ENCODE data around the gene FRYL.
"Not testable (repeated sequence)": the region's sequence is repeated elsewhere in the genome, so short reads cannot be mapped to it uniquely, and the experiment has no call there.

FRYL gene

DNA sequence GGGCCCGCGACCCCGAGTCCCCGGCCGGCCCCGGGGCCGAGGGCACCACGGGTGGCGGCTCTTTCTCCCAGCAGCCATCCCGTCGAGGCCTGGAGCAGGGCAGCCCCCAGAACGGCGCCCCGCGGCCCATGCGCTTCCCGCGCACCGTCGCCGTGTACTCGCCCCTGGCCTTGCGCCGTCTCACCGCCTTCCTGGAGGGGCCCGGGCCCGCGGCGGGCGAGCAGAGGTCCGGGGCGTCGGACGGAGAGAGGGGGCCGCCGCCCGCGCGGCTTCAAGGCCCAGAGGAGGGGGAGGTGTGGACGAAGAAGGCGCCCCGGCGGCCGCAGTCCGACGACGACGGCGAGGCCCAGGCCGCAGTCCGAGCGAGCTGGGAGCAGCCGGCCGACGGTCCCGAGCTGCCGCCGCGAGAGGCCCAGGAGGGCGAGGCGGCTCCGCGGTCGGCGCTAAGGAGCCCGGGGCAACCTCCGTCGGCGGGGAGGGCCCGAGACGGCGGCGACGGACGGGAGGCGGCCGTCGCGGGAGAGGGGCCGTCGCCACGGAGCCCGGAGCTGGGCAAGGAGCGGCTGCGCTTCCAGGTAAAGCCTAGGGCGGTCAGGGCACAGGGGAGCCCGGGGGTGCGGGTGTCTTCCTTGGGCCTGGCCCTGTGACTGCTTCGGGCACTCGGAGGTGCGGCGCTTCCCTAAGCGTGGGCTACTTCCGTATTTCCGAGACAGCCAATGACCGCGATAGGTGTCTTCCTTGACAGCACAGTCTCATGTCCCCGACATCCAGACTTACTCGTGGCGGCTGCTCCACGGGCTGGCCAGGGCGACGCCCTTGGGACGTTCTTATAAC lies 289.2 kb downstream of the FRYL start:
- DNase-seq (ENCODE audit: low read depth, low spot score), result peak; percentile 21

DNA sequence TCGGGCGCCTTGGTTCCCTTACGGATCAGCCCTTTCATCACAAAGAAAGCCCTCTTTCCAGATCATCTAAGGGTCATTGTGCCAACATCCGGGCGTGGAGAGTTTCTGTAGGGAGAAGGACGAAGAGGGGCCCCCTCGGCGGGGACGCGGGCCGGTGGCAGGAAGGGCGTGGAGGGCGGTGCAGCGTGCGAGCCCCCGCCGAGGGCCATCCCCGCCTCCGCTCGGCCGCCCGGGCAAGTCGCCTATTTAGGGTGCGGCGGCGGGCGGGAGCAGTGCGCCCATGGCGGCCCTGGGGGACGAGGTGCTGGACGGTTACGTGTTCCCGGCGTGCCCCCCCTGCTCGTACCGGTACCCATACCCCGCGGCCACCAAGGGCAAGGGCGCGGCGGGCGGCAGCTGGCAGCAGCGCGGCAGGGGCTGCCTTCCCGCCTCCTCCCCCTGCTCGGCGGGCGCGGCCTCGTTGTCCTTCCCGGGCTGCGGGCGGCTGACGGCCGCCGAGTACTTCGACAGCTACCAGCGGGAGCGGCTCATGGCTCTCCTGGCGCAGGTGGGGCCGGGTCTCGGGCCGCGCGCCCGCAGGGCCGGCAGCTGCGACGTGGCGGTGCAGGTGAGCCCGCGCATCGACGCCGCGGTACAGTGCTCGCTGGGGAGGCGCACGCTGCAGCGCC lies 289.9 kb downstream of the FRYL start, which contains the start of gene ZAR1:
TSS of gene ZAR1 (plus strand) at position 241 of the 668 bp plus-strand sequence. CDS start at position 281, 40 bp downstream.
- peak; percentile 38 for DNase-seq (ENCODE audit: low read depth, low spot score)

DNA sequence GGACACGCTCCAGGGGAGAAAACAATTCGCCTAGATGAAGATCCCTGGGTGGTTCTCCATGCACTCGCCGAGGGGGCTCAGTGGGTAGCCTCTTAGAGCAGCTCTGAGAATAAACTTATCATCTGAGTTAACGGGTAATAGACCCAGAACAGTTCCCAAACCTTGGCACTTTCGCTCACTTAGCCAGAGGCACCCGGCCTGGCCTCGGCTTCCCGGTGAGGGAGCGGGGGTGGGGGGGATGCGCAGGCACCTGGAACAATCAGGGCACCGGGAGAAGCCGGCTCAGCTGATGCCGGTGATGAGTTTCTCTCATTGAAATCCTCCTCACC lies 290.4 kb downstream of the FRYL start:
- DNase-seq (ENCODE audit: low read depth, low spot score), result peak; percentile 49

- peak; percentile 16 for DNase-seq (ENCODE audit: low read depth, low spot score)
Observed at GRCh38 chr4:48484494-48485168, 295.4 kb downstream of the FRYL start.

GRCh38 chr4:48483777-48484493 lies 296.1 kb downstream of the FRYL start:
- DNase-seq (ENCODE audit: low read depth, low spot score), result peak; percentile 47

DNA sequence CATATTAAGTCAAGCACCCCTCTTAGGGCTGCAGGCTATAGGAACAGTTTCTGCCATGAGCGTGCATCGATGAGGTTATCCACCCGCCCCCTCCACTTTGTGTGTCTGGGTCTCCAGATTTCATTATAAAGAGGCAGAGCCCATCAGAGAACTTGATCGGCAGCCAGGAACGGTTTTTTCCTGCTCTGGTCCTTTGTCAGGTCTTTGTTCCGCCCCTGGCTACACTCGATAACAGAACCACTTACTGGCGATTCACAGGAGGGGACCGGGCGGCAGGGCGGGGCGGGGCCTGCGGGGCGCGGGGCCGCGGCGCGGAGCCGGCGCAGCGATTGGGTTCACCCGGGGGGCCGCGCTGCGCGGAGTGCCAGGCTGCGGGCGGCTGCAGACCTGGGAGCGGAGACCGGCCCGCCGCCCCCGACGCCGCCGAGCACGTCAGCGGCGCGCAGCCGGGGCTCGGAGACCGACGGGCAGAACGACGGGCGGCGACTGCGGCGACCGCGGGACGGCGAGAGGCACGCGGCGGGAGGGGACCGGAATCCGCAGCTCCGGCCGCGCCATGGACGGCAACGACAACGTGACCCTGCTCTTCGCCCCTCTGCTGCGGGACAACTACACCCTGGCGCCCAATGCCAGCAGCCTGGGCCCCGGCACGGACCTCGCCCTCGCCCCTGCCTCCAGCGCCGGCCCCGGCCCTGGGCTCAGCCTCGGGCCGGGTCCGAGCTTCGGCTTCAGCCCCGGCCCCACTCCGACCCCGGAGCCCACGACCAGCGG lies 296.9 kb downstream of the FRYL start, which contains the start of gene SLC10A4:
TSS of gene SLC10A4 (plus strand) at position 338 of the 771 bp plus-strand sequence. CDS start at position 557, 219 bp downstream.
- peak; percentile 63 for DNase-seq (ENCODE audit: low read depth, low spot score)

GRCh38 chr4:48481581-48481980 lies 298.5 kb downstream of the FRYL start:
- DNase-seq (ENCODE audit: low read depth, low spot score), result no peak

- DNase-seq (ENCODE audit: low read depth, low spot score), result no peak
Observed at GRCh38 chr4:48478273-48478672, 301.8 kb downstream of the FRYL start.

GRCh38 chr4:48475770-48476169 lies 304.3 kb downstream of the FRYL start:
- DNase-seq (ENCODE audit: low read depth, low spot score), result no peak

GRCh38 chr4:48472794-48473193 lies 307.3 kb downstream of the FRYL start:
- no peak for DNase-seq (ENCODE audit: low read depth, low spot score)

- DNase-seq (ENCODE audit: low read depth, low spot score), result no peak
Observed at GRCh38 chr4:48470570-48470969, 309.5 kb downstream of the FRYL start.

DNA sequence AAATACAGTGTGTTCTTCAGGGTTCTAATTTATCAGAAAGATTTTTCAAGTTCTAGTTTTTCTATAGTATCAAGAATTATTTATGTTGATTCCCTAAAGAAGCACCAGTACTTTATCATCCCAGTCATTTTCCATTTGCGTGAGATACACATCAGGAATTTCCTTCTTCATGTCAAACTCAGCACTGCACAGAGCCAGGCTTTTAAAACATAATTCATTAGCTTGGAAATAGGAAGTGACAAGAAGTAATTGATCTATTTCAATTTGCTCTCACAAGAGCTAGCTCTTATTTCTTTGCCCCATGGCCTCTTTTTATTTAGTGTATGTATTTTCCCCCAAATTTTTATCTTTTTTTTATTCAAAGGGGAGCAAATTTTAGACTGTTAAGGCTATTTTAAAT lies 309.9 kb downstream of the FRYL start:
- no peak for DNase-seq (ENCODE audit: low read depth, low spot score)

- no peak for DNase-seq (ENCODE audit: low read depth, low spot score)
Observed at GRCh38 chr4:48467891-48468290, 312.2 kb downstream of the FRYL start.

GRCh38 chr4:48467442-48467841 lies 312.6 kb downstream of the FRYL start:
- DNase-seq (ENCODE audit: low read depth, low spot score), result no peak

DNA sequence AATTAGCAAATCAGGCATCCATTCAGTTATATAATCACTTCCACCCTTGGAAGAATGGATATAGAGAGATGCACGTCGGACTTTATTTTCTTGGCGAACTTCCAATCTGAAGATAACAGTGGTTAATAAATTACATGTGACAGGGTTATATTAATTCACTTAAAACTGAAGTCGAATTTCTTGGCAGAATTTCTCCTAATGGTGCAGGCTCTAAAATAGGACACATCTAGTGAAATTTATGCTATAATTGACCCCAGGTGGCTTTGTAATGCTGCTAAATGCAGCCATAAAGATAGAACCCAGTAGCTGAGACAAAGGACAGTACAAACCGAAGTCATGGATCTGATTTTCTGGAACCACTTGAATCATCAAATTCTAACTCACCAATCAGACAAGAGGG lies 317.7 kb downstream of the FRYL start:
- DNase-seq (ENCODE audit: low read depth, low spot score), result no peak

DNA sequence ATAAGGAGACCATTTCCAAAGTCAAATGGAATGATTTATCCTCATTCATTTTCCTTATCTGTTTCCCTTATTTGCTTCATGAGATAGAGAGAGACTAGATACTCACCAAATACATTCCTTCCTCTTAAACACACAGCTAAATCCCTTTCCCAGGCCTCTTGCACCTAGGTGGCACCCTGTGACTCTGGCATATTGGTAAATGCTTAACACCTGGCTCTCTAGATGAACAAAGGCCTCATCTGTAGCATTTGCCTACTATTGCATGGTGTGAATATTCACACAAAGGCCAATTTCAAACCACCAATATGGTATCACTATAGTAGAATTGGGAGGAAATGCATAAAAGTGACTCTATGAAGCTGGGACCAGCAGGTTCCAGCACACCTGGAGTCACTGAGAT lies 319.1 kb downstream of the FRYL start:
- DNase-seq (ENCODE audit: low read depth, low spot score), result no peak

- DNase-seq (ENCODE audit: low read depth, low spot score), result no peak
Observed at GRCh38 chr4:48454591-48454990, 325.5 kb downstream of the FRYL start.

DNA sequence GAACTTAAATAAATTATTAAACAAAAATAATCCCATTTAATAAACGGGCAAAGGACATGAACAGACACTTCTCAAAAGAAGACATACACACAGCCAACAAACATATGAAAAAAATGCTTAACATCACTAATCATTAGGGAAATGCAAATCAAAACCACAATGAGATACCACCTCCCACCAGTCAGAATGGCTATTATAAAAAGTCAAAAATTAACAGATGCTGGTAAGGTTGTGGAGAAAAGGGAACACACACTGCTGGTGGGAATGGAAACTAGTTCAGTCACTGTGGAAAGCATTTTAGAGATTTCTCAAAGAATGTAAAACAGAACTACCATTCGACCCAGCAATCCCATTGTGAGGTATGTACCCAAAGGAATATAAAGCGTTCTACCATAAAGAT lies 328.4 kb downstream of the FRYL start:
- not testable (repeated sequence) for DNase-seq (ENCODE audit: low read depth, low spot score)

DNA sequence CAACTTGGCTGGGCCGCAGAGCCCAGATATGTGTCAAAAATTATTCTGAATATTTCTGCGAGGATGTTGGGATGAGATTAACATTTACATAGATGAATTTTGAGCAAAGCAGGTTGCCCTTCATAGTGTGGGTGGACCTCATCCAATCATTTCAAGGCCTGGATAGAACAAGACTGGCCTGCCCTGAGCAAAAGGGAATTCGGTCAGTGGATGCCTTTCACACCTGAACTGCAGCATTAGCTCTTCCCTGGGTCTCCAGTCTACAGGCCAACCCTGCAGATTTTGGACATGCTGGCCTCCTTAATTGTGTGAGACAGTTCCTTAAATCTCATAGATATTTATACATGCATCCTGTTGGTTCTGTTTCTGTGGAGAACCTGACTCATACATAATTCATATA lies 329.3 kb downstream of the FRYL start:
- no peak for DNase-seq (ENCODE audit: low read depth, low spot score)

- DNase-seq (ENCODE audit: low read depth, low spot score), result no peak
Observed at GRCh38 chr4:48449151-48449550, 330.9 kb downstream of the FRYL start.
